SK-N-SH treated with all-trans-retinoic acid at 6 μM for 48 hours (cell line): ENCODE measurements around the gene SERPINA12.

Source experiments
- ATAC-seq: fragments of 200-7000 bp; cut with Tn5 transposase; 3 replicates; pipeline ENCODE4 v1.9.1; 2020; ENCODE audit warnings: mild to moderate bottlenecking, moderate library complexity
- ARNTL ChIP-seq: fragments of 450-650 bp; formaldehyde crosslinking; IDR thresholded peaks from 2 replicates; pipeline ENCODE4 v1.5.0; 2020; ENCODE audit warnings: low read depth, mild to moderate bottlenecking, moderate library complexity, borderline replicate concordance
- CSDC2 ChIP-seq: fragments of 250-450 bp; sonication (Bioruptor Pico); IDR thresholded peaks from 2 replicates; pipeline ENCODE4 v1.5.0; 2020; ENCODE audit warnings: mild to moderate bottlenecking, moderate library complexity
- GLIS3 ChIP-seq: fragments of 250-450 bp; sonication (Bioruptor Pico); IDR thresholded peaks from 2 replicates; pipeline ENCODE4 v1.5.0; 2020; ENCODE audit warnings: mild to moderate bottlenecking, moderate library complexity
- ISL1 ChIP-seq: fragments of 250-450 bp; sonication (Bioruptor Pico); IDR thresholded peaks from 2 replicates; pipeline ENCODE4 v2.1.2; 2022; ENCODE audit warnings: mild to moderate bottlenecking, moderate library complexity
- OSR1 ChIP-seq: fragments of 250-450 bp; sonication (Bioruptor Pico); IDR thresholded peaks from 2 replicates; pipeline ENCODE4 v1.8.0; 2022; ENCODE audit warnings: moderate library complexity, mild to moderate bottlenecking, inconsistent platforms
- PPARA ChIP-seq: fragments of 250-450 bp; sonication (Bioruptor Pico); IDR thresholded peaks from 2 replicates; pipeline ENCODE4 v1.5.0; 2020; ENCODE audit warnings: mild to moderate bottlenecking, borderline replicate concordance
- RARB ChIP-seq: fragments of 250-450 bp; sonication (Bioruptor Pico); IDR thresholded peaks from 2 replicates; pipeline ENCODE4 v1.8.0; 2021; ENCODE audit warnings: mild to moderate bottlenecking, moderate library complexity
- SNAI2 ChIP-seq: fragments of 250-450 bp; sonication (Bioruptor Pico); IDR thresholded peaks from 2 replicates; pipeline ENCODE4 v1.5.0; 2020; ENCODE audit warnings: mild to moderate bottlenecking, moderate library complexity
- TCF4 ChIP-seq: fragments of 250-450 bp; sonication (Bioruptor Pico); IDR thresholded peaks from 2 replicates; pipeline ENCODE4 v1.8.0; 2021; ENCODE audit warnings: mild to moderate bottlenecking, moderate library complexity, borderline replicate concordance
- TOX ChIP-seq: fragments of 250-450 bp; sonication (Bioruptor Pico); IDR thresholded peaks from 2 replicates; pipeline ENCODE4 v1.8.0; 2021; ENCODE audit warnings: mild to moderate bottlenecking, moderate library complexity, borderline replicate concordance
- ZC3H10 ChIP-seq: fragments of 250-450 bp; sonication (Bioruptor Pico); IDR thresholded peaks from 2 replicates; pipeline ENCODE4 v1.5.1; 2021; ENCODE audit warnings: mild to moderate bottlenecking, moderate library complexity
- ZFP30 ChIP-seq: fragments of 450-650 bp; formaldehyde crosslinking; IDR thresholded peaks from 2 replicates; pipeline ENCODE4 v1.5.0; 2022; ENCODE audit warnings: mild to moderate bottlenecking, moderate library complexity
- ZNF565 ChIP-seq: fragments of 450-650 bp; formaldehyde crosslinking; conservative IDR thresholded peaks from 2 replicates; pipeline ENCODE4 v1.5.0; 2020; ENCODE audit warnings: low read depth, mild to moderate bottlenecking, moderate library complexity
- ZNF70 ChIP-seq: fragments of 450-650 bp; formaldehyde crosslinking; IDR thresholded peaks from 2 replicates; pipeline ENCODE4 v1.5.0; 2020; ENCODE audit warnings: mild to moderate bottlenecking, moderate library complexity
- ZNF8 ChIP-seq: fragments of 450-650 bp; formaldehyde crosslinking; IDR thresholded peaks from 2 replicates; pipeline ENCODE4 v1.5.0; 2020; ENCODE audit warnings: mild to moderate bottlenecking, moderate library complexity
- TF ChIP-seq, protein P1 (sequence below): fragments of 250-450 bp; sonication (Bioruptor Pico); IDR thresholded peaks from 2 replicates; pipeline ENCODE4 v1.5.0; 2020; ENCODE audit warnings: mild to moderate bottlenecking, moderate library complexity
- TF ChIP-seq, protein P2 (sequence below): fragments of 250-450 bp; sonication (Bioruptor Pico); IDR thresholded peaks from 2 replicates; pipeline ENCODE4 v1.5.1; 2020; ENCODE audit warnings: low read depth, mild to moderate bottlenecking, moderate library complexity
- TF ChIP-seq, protein P3 (sequence below): fragments of 250-450 bp; sonication (Bioruptor Pico); IDR thresholded peaks from 2 replicates; pipeline ENCODE4 v1.8.0; 2021; ENCODE audit warnings: low read depth, mild to moderate bottlenecking, moderate library complexity, borderline replicate concordance
- TF ChIP-seq, protein P4 (sequence below): fragments of 250-450 bp; sonication (Bioruptor Pico); IDR thresholded peaks from 2 replicates; pipeline ENCODE4 v1.8.0; 2020; ENCODE audit warnings: mild to moderate bottlenecking, moderate library complexity, borderline replicate concordance

The SERPINA12 gene

DNA sequence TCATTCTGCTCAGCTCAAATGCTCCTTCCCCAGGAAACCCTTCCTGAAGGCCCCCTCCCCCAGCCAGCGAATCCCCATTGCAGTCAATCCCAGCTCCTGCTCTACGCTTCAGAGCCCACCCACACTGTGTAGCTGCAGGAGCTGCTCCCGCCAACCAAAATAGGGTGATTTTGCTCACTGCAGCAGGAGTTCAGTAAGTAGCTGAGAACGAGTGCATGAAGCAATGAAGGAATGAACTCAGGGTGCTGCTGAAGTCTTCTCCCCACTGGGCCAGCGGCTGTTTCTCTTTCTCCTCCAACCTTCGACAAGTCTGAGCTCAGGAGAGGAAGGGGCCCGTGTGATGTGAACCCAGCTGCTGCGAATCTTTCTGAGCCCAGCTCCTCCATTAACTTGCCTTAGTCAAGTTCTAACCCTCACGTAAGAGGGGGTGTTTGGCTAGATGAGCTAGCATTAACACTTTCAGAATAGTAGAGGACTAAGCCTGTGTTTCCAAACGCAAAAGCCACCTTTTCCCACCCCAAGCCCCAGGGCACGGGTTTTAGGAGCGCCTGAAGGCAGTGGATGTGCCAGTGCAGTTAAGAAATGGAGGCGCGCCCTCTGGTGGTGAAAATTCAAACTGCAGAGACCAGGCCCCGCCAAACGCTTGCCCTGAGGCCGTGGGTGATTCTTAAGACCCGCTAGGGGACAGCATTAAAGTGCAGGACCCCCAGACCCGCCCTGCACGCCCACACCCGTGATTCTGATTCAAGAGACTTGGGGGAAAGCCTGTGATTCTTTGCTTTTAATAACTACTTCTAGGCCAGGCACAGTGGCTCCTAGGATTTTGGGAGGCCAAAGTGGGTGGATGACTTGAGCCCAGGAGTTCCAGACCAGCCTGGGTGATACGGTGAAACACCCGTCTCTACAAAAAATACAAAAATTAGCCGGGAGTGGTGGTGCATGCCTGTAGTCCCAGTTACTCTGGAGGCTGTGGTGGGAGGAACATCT is 40.0 kb upstream of the SERPINA12 start (continued):
- TF ChIP-seq CSDC2 (CRISPR knock-in tag): no peak

DNA sequence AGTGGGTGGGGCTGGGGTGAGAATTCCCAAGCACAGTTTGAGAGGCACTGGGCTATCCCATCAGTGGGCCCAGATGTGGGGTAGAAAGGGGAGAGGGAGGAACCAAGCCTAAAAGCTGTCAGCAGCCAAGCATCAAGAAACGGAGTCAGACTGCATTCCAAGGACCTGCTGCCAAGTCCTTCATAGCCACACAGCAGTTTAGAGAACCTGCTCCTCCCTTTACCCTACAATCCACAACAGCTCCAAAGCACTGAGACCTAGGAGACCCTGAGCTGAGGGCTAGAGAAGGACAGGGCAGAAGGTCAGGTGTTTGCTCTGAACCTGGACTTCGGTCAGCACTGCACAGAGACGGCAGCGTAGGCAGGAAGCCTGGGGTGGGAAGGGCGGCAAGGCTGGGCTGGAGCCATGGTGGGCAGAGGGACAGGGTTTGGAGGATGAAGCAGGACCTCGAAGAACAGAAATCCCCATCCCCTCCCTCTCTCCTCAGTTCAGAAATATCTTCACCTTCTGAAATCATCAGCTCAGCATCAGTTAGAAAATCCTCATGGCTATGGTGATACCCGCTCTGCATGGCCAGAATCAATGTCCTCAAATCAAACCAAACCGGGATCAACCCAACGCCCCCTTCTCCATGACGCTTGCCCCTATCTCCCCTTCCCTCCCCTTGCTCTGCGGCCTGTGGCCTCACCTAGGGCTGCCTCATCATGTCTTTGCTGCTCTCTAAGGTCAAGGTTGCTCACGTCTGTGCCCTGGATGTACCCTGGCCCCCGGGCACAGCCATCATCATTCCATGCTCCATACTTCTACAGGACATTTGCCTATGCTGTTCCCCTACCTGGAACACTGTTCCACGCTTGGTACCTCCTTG is 39.1 kb upstream of the SERPINA12 start:
- TF ChIP-seq OSR1 (no peak), PPARA (CRISPR knock-in tag) (no peak), ZNF8 (CRISPR knock-in tag) (no peak), ZC3H10 (CRISPR knock-in tag) (no peak), SNAI2 (no peak)
- TF ChIP-seq, protein P1, sequence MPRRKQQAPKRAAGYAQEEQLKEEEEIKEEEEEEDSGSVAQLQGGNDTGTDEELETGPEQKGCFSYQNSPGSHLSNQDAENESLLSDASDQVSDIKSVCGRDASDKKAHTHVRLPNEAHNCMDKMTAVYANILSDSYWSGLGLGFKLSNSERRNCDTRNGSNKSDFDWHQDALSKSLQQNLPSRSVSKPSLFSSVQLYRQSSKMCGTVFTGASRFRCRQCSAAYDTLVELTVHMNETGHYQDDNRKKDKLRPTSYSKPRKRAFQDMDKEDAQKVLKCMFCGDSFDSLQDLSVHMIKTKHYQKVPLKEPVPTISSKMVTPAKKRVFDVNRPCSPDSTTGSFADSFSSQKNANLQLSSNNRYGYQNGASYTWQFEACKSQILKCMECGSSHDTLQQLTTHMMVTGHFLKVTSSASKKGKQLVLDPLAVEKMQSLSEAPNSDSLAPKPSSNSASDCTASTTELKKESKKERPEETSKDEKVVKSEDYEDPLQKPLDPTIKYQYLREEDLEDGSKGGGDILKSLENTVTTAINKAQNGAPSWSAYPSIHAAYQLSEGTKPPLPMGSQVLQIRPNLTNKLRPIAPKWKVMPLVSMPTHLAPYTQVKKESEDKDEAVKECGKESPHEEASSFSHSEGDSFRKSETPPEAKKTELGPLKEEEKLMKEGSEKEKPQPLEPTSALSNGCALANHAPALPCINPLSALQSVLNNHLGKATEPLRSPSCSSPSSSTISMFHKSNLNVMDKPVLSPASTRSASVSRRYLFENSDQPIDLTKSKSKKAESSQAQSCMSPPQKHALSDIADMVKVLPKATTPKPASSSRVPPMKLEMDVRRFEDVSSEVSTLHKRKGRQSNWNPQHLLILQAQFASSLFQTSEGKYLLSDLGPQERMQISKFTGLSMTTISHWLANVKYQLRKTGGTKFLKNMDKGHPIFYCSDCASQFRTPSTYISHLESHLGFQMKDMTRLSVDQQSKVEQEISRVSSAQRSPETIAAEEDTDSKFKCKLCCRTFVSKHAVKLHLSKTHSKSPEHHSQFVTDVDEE (CRISPR knock-in tag): no peak
- TF ChIP-seq, all 23 proteins: peak for 0
- no peak for ATAC-seq

DNA sequence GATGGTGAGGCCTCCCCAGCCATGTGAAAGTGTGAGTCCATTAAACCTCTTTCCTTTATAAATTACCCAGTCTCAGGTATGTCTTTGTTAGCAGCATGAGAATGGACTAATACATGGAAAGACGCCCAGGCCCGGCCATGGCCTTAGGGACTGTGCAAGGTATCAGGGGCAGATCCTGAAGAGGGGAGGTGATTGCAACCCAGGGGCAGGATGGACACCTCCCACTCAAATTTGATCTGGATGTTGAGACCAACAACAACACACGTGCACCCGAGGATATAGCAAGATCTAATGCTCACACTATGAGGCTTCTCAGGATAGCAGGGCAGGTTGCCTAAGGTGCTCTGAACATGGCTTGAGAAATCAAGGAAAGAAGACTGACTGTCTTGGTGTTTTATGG is 38.5 kb upstream of the SERPINA12 start:
- TF ChIP-seq ZFP30 (CRISPR knock-in tag) (no peak), ISL1 (CRISPR knock-in tag) (no peak), TOX (CRISPR knock-in tag) (no peak), SNAI2 (no peak), RARB (CRISPR knock-in tag) (no peak), TCF4 (no peak), ZNF565 (CRISPR knock-in tag) (no peak), OSR1 (no peak), ZNF8 (CRISPR knock-in tag) (no peak), PPARA (CRISPR knock-in tag) (no peak), ZNF70 (CRISPR knock-in tag) (no peak), GLIS3 (CRISPR knock-in tag) (no peak), ARNTL (no peak)
- TF ChIP-seq, protein P2, sequence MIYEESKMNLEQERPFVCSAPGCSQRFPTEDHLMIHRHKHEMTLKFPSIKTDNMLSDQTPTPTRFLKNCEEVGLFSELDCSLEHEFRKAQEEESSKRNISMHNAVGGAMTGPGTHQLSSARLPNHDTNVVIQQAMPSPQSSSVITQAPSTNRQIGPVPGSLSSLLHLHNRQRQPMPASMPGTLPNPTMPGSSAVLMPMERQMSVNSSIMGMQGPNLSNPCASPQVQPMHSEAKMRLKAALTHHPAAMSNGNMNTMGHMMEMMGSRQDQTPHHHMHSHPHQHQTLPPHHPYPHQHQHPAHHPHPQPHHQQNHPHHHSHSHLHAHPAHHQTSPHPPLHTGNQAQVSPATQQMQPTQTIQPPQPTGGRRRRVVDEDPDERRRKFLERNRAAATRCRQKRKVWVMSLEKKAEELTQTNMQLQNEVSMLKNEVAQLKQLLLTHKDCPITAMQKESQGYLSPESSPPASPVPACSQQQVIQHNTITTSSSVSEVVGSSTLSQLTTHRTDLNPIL (CRISPR knock-in tag): no peak
- TF ChIP-seq, protein P1 (CRISPR knock-in tag): no peak
- TF ChIP-seq, protein P3, sequence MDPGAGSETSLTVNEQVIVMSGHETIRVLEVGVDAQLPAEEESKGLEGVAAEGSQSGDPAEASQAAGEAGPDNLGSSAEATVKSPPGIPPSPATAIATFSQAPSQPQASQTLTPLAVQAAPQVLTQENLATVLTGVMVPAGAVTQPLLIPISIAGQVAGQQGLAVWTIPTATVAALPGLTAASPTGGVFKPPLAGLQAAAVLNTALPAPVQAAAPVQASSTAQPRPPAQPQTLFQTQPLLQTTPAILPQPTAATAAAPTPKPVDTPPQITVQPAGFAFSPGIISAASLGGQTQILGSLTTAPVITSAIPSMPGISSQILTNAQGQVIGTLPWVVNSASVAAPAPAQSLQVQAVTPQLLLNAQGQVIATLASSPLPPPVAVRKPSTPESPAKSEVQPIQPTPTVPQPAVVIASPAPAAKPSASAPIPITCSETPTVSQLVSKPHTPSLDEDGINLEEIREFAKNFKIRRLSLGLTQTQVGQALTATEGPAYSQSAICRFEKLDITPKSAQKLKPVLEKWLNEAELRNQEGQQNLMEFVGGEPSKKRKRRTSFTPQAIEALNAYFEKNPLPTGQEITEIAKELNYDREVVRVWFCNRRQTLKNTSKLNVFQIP (CRISPR knock-in tag): no peak
- TF ChIP-seq, protein P4, sequence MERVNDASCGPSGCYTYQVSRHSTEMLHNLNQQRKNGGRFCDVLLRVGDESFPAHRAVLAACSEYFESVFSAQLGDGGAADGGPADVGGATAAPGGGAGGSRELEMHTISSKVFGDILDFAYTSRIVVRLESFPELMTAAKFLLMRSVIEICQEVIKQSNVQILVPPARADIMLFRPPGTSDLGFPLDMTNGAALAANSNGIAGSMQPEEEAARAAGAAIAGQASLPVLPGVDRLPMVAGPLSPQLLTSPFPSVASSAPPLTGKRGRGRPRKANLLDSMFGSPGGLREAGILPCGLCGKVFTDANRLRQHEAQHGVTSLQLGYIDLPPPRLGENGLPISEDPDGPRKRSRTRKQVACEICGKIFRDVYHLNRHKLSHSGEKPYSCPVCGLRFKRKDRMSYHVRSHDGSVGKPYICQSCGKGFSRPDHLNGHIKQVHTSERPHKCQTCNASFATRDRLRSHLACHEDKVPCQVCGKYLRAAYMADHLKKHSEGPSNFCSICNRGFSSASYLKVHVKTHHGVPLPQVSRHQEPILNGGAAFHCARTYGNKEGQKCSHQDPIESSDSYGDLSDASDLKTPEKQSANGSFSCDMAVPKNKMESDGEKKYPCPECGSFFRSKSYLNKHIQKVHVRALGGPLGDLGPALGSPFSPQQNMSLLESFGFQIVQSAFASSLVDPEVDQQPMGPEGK: no peak
- no peak for ATAC-seq
